Panc1 (cell line): Measurements from ENCODE around the gene ZNFX1.

Experiments used
- POLR2AphosphoS5 ChIP-seq: IDR thresholded peaks from 2 replicates; pipeline ENCODE4 v1.6.1; 2012; ENCODE audit warnings: mild to moderate bottlenecking, low read depth, low read length, moderate library complexity
- SIN3A ChIP-seq: IDR thresholded peaks from 2 replicates; pipeline ENCODE4 v1.6.1; 2012; ENCODE audit warnings: low read depth, mild to moderate bottlenecking, low read length, moderate library complexity, borderline replicate concordance; ENCODE audit not compliant: insufficient read depth
- TCF7L2 ChIP-seq: IDR thresholded peaks from 2 replicates; pipeline ENCODE4 v1.6.1; 2011; ENCODE audit warnings: mild to moderate bottlenecking, low read depth, low read length, inconsistent platforms
- TF ChIP-seq, protein P1 (sequence below): fragments of 450-650 bp; IDR thresholded peaks from 2 replicates; pipeline ENCODE4 v1.5.1; 2017; ENCODE audit warnings: mild to moderate bottlenecking
- TF ChIP-seq, protein P2 (sequence below), 2 experiments: IDR thresholded peaks; 2 replicates each; pipeline ENCODE4 v1.6.1; 2011 to 2012; ENCODE audit warnings: low read depth in 2 of 2, control low read depth in 1 of 2, low read length in 1 of 2, mild to moderate bottlenecking in 1 of 2, moderate library complexity in 1 of 2; ENCODE audit not compliant: insufficient read depth in 1 of 2

DNA sequence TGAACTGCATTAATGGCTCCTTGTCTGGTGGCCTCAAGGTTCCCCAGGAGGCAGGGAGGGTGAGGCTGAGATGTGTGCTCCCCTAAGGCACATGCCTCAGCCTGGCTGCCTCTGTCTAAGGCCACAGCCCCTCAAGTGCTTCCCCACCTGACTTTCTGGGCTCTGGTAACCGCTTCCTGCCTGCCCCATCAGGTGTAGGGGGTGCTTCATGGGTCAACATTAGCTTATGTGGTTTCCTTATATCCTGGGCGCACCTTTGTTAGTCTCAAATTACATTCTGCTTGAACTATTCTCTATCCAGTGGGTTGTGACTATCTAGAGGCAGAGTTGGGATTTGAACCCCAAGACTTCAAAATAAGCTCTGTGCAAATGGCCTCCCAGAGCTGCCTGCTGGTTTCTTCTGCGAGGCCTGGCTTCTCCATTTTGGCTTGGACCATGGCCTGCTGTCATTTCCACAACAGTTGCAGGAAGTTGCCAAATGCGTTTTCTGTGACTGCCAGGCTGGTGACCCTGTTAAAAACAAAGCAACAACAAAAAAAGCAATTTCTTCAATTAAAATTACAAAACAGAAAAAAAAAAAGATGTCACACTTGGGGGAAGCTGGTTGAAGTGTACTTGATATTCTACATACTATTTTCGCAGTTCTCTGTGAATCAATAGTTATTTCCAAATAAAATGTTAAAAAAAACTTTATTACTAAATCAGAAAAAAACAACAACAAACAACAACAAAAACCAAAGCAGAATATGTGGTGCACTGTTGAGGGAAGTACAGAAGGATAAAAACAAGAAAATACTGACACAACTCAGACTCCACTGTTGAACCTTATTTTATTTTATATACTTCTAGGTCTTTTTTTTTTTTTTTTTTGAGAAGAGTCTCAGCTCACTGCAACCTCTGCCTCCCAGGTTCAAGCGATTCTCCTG, 20.0 kb upstream of the ZNFX1 start:
- TF ChIP-seq, protein P1, sequence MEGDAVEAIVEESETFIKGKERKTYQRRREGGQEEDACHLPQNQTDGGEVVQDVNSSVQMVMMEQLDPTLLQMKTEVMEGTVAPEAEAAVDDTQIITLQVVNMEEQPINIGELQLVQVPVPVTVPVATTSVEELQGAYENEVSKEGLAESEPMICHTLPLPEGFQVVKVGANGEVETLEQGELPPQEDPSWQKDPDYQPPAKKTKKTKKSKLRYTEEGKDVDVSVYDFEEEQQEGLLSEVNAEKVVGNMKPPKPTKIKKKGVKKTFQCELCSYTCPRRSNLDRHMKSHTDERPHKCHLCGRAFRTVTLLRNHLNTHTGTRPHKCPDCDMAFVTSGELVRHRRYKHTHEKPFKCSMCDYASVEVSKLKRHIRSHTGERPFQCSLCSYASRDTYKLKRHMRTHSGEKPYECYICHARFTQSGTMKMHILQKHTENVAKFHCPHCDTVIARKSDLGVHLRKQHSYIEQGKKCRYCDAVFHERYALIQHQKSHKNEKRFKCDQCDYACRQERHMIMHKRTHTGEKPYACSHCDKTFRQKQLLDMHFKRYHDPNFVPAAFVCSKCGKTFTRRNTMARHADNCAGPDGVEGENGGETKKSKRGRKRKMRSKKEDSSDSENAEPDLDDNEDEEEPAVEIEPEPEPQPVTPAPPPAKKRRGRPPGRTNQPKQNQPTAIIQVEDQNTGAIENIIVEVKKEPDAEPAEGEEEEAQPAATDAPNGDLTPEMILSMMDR = no peak
- no peak for TF ChIP-seq POLR2AphosphoS5
- TF ChIP-seq, protein P2, sequence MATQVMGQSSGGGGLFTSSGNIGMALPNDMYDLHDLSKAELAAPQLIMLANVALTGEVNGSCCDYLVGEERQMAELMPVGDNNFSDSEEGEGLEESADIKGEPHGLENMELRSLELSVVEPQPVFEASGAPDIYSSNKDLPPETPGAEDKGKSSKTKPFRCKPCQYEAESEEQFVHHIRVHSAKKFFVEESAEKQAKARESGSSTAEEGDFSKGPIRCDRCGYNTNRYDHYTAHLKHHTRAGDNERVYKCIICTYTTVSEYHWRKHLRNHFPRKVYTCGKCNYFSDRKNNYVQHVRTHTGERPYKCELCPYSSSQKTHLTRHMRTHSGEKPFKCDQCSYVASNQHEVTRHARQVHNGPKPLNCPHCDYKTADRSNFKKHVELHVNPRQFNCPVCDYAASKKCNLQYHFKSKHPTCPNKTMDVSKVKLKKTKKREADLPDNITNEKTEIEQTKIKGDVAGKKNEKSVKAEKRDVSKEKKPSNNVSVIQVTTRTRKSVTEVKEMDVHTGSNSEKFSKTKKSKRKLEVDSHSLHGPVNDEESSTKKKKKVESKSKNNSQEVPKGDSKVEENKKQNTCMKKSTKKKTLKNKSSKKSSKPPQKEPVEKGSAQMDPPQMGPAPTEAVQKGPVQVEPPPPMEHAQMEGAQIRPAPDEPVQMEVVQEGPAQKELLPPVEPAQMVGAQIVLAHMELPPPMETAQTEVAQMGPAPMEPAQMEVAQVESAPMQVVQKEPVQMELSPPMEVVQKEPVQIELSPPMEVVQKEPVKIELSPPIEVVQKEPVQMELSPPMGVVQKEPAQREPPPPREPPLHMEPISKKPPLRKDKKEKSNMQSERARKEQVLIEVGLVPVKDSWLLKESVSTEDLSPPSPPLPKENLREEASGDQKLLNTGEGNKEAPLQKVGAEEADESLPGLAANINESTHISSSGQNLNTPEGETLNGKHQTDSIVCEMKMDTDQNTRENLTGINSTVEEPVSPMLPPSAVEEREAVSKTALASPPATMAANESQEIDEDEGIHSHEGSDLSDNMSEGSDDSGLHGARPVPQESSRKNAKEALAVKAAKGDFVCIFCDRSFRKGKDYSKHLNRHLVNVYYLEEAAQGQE (IDR thresholded peaks at IDR 0.05; ENCODE audit: insufficient read depth in 1 of 2, low read depth in 2 of 2, low read length in 1 of 2) = no peak
- TF ChIP-seq SIN3A = no peak
- no peak for TF ChIP-seq TCF7L2
